Right lobe of liver (tissue), 6 donors: ENCODE data around the gene RPL18. TPM values are rescaled to one million over a fixed set of nuclear protein-coding genes. Genes with fewer than 3 reads are reported as not detected.
A peak's percentile ranks its signal among the peaks of the same experiment; 100 is the strongest.

Source experiments
- ATAC-seq, 4 donors: fragments of 200-7000 bp; cut with Tn5 transposase; one replicate each; pipeline ENCODE4 v1.9.1; 2020; ENCODE audit warnings: mild to moderate bottlenecking in 4 of 4, moderate library complexity in 4 of 4
- DNase-seq, 3 donors: peaks; one replicate each; pipeline ENCODE4 v3.0.0-alpha.2; 2020
- H3K27ac ChIP-seq, 3 donors: fragments of 200-600 bp; one replicate each; pipeline ENCODE4 v1.8.0; 2022
- H3K27me3 ChIP-seq, 2 donors: fragments of 200-600 bp; one replicate each; pipeline ENCODE4 v1.8.0; 2022
- H3K36me3 ChIP-seq, 4 donors: fragments of 200-600 bp; sonication (generic) in 1 of 4; one replicate each; pipeline versions ENCODE4 v1.5.1 to v1.8.0; 2017 to 2022; ENCODE audit warnings: control low read depth in 1 of 4
- H3K4me1 ChIP-seq, 4 donors: fragments of 200-600 bp; sonication (generic) in 1 of 4; one replicate each; pipeline versions ENCODE4 v1.5.1 to v1.8.0; 2017 to 2022; ENCODE audit warnings: control low read depth in 1 of 4
- H3K4me3 ChIP-seq, 3 donors: fragments of 200-600 bp; one replicate each; pipeline ENCODE4 v1.8.0; 2022
- H3K9me3 ChIP-seq, 4 donors: fragments of 200-600 bp; sonication (generic) in 1 of 4; one replicate each; pipeline versions ENCODE4 v1.5.1 to v1.8.0; 2017 to 2022; ENCODE audit warnings: control low read depth in 1 of 4
- CTCF ChIP-seq, 4 donors: fragments of 200-600 bp in 3 of 4; fragments of 450-650 bp in 1 of 4; IDR thresholded peaks; one replicate each; pipeline versions ENCODE4 v1.5.1 to v1.8.0; 2016 to 2022; ENCODE audit warnings: antibody characterized with exemption in 4 of 4, mild to moderate bottlenecking in 2 of 4
- POLR2A ChIP-seq: fragments of 450-650 bp; IDR thresholded peaks from one replicate; pipeline ENCODE4 v1.6.1; 2017; ENCODE audit warnings: antibody characterized with exemption, mild to moderate bottlenecking
- WGBS: methylation state at CpG from one replicate; pipeline ENCODE4 v1.1.6; 2018; ENCODE audit warnings: low coverage, low lambda C conversion rate; ENCODE audit not compliant: insufficient coverage; ENCODE audit errors: missing lambda C conversion rate; 5-methylcytosine and 5-hydroxymethylcytosine counted together
- intact Hi-C, 2 donors: fragments of 100-400 bp; cut with DNase I; formaldehyde crosslinking; loops; one replicate each; pipeline versions ENCODE4 v1.11.2 to v1.14.1; 2022
- total RNA-seq, 6 experiments: library from RNA; depleted of rRNA in 2 of 6; stranded (reverse); fragments of >200 nt in 2 of 6; fragmentation: NEBNext Ultra II Directional in 3 of 6; extraction: Animal tissue kit (Norgen Biotek cat#: 25700) in 3 of 6; gene quantifications; one replicate each; pipeline versions ENCODE4 v1.1.0 to v1.2.4, GENCODE V29; 2016 to 2023
- donor health status: DM: no; HTN: yes; CAD: no.
- donor health status: DM: no; HTN: no; CAD: no.
- donor health status: DM: no; HTN: no; CAD: no.
- donor health status: DM: no; HTN: yes; CAD: no.
- donor health status: DM: no; HTN: yes; CAD: no.

RPL18 gene
- total RNA-seq, 6 experiments from 2014 or later: 355 to 867 (median 385) TPM

DNA sequence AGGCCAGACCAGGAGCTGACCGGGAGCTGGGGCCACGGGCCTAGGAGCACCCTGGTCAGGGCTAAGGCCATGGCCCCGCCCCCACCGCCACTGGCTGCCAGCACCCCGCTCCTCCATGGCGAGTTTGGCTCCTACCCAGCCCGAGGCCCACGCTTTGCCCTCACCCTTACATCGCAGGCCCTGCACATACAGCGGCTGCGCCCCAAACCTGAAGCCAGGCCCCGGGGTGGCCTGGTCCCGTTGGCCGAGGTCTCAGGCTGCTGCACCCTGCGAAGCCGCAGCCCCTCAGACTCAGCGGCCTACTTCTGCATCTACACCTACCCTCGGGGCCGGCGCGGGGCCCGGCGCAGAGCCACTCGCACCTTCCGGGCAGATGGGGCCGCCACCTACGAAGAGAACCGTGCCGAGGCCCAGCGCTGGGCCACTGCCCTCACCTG, 6.9 kb upstream of the RPL18 start:
- Histone ChIP-seq H3K27ac (no peak overlapping the region), H3K4me1 (peaks cover 0 to 39% (median 10%) of the 10 kb centered on the region in 4 donors), H3K4me3 (peak overlapping the region in 1 of 3 donors; percentile 55), H3K36me3 (no peaks in the 10 kb centered on the region), H3K27me3 (no peaks in the 10 kb centered on the region), H3K9me3 (no peaks in the 10 kb centered on the region)
- ATAC-seq: peak in 1 of 4 donors; percentile 1
- 83% methylated on average over 13 of the region's 30 CpGs for WGBS
- DNase-seq: peak; percentile 47 to 74 (median 65)
- intact Hi-C loops: no loop called here
- no peak for TF ChIP-seq POLR2A
- TF ChIP-seq CTCF (IDR thresholded peaks at IDR 0.05): no peak

- ATAC-seq (peak; percentile 3 to 15 (median 6)), DNase-seq (peak; percentile 49 to 76 (median 65))
- H3K4me3 ChIP-seq: peak overlapping the region; percentile 46 to 61 (median 55)
- no peak for TF ChIP-seq CTCF (IDR thresholded peaks at IDR 0.05)
- no peak for TF ChIP-seq POLR2A
- peak overlapping the region in 1 of 3 donors; percentile 47 for H3K27ac ChIP-seq
- intact Hi-C loops: no loop called here
- no peaks in the 10 kb centered on the region for H3K27me3 ChIP-seq
- WGBS: 26% methylated on average over 18 of the region's 24 CpGs
- H3K4me1 ChIP-seq: peaks cover 0 to 40% (median 11%) of the 10 kb centered on the region in 4 donors
- H3K9me3 ChIP-seq: no peaks in the 10 kb centered on the region
- no peaks in the 10 kb centered on the region for H3K36me3 ChIP-seq
Measured at GRCh38 chr19:48624791-48625723, 6.1 kb upstream of the RPL18 start.

GRCh38 chr19:48624067-48624594, 5.2 kb upstream of the RPL18 start:
- Histone ChIP-seq H3K27ac (peak overlapping the region; percentile 44 to 65 (median 64)), H3K4me3 (peak overlapping the region; percentile 46 to 61 (median 55)), H3K27me3 (no peaks in the 10 kb centered on the region), H3K4me1 (peaks cover 0 to 44% (median 13%) of the 10 kb centered on the region in 4 donors), H3K36me3 (no peaks in the 10 kb centered on the region), H3K9me3 (no peaks in the 10 kb centered on the region)
- no peak for TF ChIP-seq POLR2A
- TF ChIP-seq CTCF (IDR thresholded peaks at IDR 0.05): no peak
- intact Hi-C loops: no loop called here
- ATAC-seq (peak; percentile 69 to 83 (median 78)), DNase-seq (peak; percentile 98 to 99 (median 98))
- 1% methylated on average over 39 of the region's 40 CpGs for WGBS

GRCh38 chr19:48623556-48624066, 4.6 kb upstream of the RPL18 start:
- Histone ChIP-seq H3K27ac (peak overlapping the region; percentile 44 to 65 (median 64)), H3K4me3 (peak overlapping the region in 2 of 3 donors; percentile 55 to 61), H3K27me3 (no peaks in the 10 kb centered on the region), H3K9me3 (no peaks in the 10 kb centered on the region), H3K36me3 (no peaks in the 10 kb centered on the region), H3K4me1 (peaks cover 0 to 44% (median 13%) of the 10 kb centered on the region in 4 donors)
- DNase-seq (no peak), ATAC-seq (no peak)
- intact Hi-C loops: no loop called here
- 36% methylated on average over 8 of the region's 8 CpGs for WGBS
- TF ChIP-seq POLR2A (no peak), CTCF (IDR thresholded peaks at IDR 0.05) (no peak)
